Activated naive CD8-positive, alpha-beta T cell treated with anti-CD3 and anti-CD28 coated beads, Interleukin-2, amount 50 U/mL, for 24 hours (primary cell): ENCODE data around the gene PKD2.

Source experiments
- ATAC-seq: fragments of 150-1000 bp; cut with Tn5 transposase; one replicate; pipeline ENCODE4 v1.10.0; 2021
- DNase-seq: peaks from one replicate; pipeline ENCODE4 v3.0.0; 2021
- H3K27ac Mint-ChIP-seq: one replicate; pipeline ENCODE4 v1.8.0; 2021; ENCODE audit warnings: mild to moderate bottlenecking, mixed read lengths
- H3K27me3 Mint-ChIP-seq: one replicate; pipeline ENCODE4 v1.8.0; 2021; ENCODE audit warnings: mixed read lengths
- H3K36me3 Mint-ChIP-seq: one replicate; pipeline ENCODE4 v1.8.0; 2021; ENCODE audit warnings: low read depth, mixed read lengths
- H3K4me1 Mint-ChIP-seq: one replicate; pipeline ENCODE4 v1.8.0; 2021; ENCODE audit warnings: mixed read lengths
- H3K4me3 Mint-ChIP-seq: one replicate; pipeline ENCODE4 v1.8.0; 2021; ENCODE audit warnings: mild to moderate bottlenecking, moderate library complexity, mixed read lengths
- H3K9me3 Mint-ChIP-seq: one replicate; pipeline ENCODE4 v1.8.0; 2021; ENCODE audit warnings: mixed read lengths

The PKD2 gene

DNA sequence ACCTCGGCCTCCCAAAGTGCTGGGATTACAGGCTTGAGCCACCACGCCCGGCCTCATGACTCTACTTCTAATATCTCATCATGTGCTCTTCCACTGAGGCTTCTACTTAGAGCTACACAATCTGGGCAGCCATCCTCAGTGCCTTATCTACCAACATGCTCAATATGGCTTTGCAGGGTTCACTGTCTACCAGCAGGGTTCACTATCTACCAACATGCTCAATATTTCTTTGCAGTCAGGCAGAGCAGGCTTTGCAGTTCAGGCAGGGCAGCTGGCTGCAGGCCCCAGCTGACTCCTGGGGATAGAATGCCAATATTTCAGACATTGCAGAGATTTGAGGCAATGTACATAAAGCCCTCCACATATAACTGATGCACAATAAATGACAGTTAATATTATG is 47.5 kb downstream of the PKD2 start:
- H3K27ac Mint-ChIP-seq: no peak overlapping the region
- DNase-seq (no peak), ATAC-seq (no peak)
- H3K4me3 Mint-ChIP-seq: no peak overlapping the region
- no peaks in the 10 kb centered on the region for H3K36me3 Mint-ChIP-seq
- no peaks in the 10 kb centered on the region for H3K9me3 Mint-ChIP-seq
- no peaks in the 10 kb centered on the region for H3K4me1 Mint-ChIP-seq
- no peaks in the 10 kb centered on the region for H3K27me3 Mint-ChIP-seq

GRCh38 chr4:88058295-88058694 is 50.9 kb downstream of the PKD2 start:
- H3K9me3 Mint-ChIP-seq: no peaks in the 10 kb centered on the region
- no peak for DNase-seq
- no peaks in the 10 kb centered on the region for H3K27me3 Mint-ChIP-seq
- H3K27ac Mint-ChIP-seq: no peak overlapping the region
- ATAC-seq: no peak
- no peak overlapping the region for H3K4me3 Mint-ChIP-seq
- H3K36me3 Mint-ChIP-seq: no peaks in the 10 kb centered on the region
- H3K4me1 Mint-ChIP-seq: no peaks in the 10 kb centered on the region

GRCh38 chr4:88059766-88060165 is 52.3 kb downstream of the PKD2 start:
- Mint-ChIP-seq H3K9me3 (no peaks in the 10 kb centered on the region), H3K4me3 (no peak overlapping the region)
- no peak for ATAC-seq

GRCh38 chr4:88060431-88060830 is 53.0 kb downstream of the PKD2 start:
- Mint-ChIP-seq H3K4me1 (no peaks in the 10 kb centered on the region), H3K4me3 (no peak overlapping the region), H3K27ac (no peak overlapping the region), H3K27me3 (no peaks in the 10 kb centered on the region), H3K36me3 (peaks cover 2% of the 10 kb centered on the region), H3K9me3 (no peaks in the 10 kb centered on the region)
- ATAC-seq (no peak), DNase-seq (no peak)

More at GRCh38 chr4:88059766-88060165, 52.3 kb downstream of the PKD2 start:
- Mint-ChIP-seq H3K36me3 (peaks cover 1% of the 10 kb centered on the region), H3K27me3 (no peaks in the 10 kb centered on the region), H3K27ac (no peak overlapping the region), H3K4me1 (no peaks in the 10 kb centered on the region)
- no peak for DNase-seq

DNA sequence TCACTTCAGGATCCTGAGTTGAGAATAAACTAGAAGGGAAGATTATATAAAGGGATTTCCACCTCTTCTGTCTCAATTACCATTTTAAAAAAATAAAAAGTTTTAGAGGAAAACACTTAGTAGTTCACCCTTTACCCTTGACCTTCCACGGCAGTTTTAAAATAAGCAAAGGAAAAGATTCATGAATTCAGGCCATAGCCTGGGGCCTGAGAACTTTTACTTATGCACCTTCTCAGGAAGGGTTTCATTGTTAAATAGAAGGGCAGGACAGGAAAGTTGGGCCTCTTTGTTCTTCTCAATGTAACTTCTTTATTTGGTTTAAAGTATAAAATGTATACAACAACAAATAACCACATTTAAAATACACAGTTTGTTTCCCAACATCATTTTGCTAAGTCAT is 54.9 kb downstream of the PKD2 start:
- DNase-seq: no peak
- ATAC-seq: no peak
- Mint-ChIP-seq H3K4me3 (no peak overlapping the region), H3K27me3 (no peaks in the 10 kb centered on the region), H3K36me3 (peaks cover 14% of the 10 kb centered on the region), H3K4me1 (no peaks in the 10 kb centered on the region), H3K27ac (no peak overlapping the region), H3K9me3 (no peaks in the 10 kb centered on the region)

DNA sequence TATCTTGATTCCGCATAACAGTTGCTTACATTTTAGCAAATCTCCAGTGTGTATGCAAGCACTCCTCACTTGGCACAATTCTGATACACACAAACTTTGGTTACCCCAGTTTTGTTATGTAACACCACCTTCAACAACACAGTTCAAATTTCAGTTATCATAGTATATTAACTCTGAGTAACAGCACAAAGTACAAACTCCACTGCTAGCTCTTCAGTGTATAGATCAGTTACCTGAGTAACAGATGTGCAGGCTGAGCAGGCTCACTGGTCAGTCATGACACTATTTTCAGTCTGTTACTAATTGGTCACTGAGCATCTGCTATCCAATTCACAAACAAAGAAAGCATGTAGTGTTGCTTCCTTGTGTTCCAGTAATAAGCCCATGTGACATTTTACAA is 55.4 kb downstream of the PKD2 start:
- H3K9me3 Mint-ChIP-seq: no peaks in the 10 kb centered on the region
- peaks cover 19% of the 10 kb centered on the region for H3K36me3 Mint-ChIP-seq
- ATAC-seq (no peak), DNase-seq (no peak)
- no peak overlapping the region for H3K4me3 Mint-ChIP-seq
- no peaks in the 10 kb centered on the region for H3K27me3 Mint-ChIP-seq
- no peak overlapping the region for H3K27ac Mint-ChIP-seq
- no peaks in the 10 kb centered on the region for H3K4me1 Mint-ChIP-seq

DNA sequence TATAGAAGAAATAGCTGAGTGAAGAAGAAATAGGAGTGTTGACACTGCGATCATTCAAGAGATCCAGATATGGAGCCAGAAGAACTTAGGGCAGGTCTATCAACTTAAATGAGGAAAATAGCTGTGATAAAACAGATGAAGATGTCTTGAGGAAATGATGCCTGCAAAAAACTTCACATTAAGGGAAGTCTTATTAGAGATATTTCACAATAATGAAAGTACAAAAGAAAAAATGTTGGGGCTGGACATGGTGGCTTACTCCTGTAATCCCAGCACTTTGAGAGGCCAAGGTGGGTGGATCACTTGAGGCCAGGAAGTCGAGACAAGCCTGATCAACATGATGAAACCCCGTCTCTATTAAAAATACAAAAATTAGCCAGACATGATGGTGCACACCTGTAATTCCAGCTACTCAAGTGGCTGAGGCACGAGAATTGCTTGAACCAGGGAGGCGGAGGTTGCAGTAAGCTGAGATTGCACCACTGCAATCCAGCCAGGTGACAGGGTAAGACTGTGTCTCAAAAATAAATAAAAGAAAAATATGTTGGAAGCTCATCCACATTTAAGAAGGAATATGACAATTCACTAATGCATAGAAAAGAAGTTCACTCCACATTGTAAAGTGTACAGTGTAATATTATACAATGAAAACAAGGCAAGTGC is 56.3 kb downstream of the PKD2 start:
- H3K27me3 Mint-ChIP-seq: no peaks in the 10 kb centered on the region
- H3K36me3 Mint-ChIP-seq: peaks cover 26% of the 10 kb centered on the region
- ATAC-seq (no peak), DNase-seq (no peak)
- H3K27ac Mint-ChIP-seq: no peak overlapping the region
- no peak overlapping the region for H3K4me3 Mint-ChIP-seq
- H3K9me3 Mint-ChIP-seq: peaks cover 4% of the 10 kb centered on the region
- H3K4me1 Mint-ChIP-seq: no peaks in the 10 kb centered on the region

- H3K36me3 Mint-ChIP-seq: peaks cover 31% of the 10 kb centered on the region
- no peak for ATAC-seq
- DNase-seq: no peak
- no peak overlapping the region for H3K4me3 Mint-ChIP-seq
- H3K4me1 Mint-ChIP-seq: no peaks in the 10 kb centered on the region
- H3K9me3 Mint-ChIP-seq: peaks cover 4% of the 10 kb centered on the region
- H3K27ac Mint-ChIP-seq: no peak overlapping the region
- no peaks in the 10 kb centered on the region for H3K27me3 Mint-ChIP-seq
Measured at GRCh38 chr4:88064410-88064809, 57.0 kb downstream of the PKD2 start.

DNA sequence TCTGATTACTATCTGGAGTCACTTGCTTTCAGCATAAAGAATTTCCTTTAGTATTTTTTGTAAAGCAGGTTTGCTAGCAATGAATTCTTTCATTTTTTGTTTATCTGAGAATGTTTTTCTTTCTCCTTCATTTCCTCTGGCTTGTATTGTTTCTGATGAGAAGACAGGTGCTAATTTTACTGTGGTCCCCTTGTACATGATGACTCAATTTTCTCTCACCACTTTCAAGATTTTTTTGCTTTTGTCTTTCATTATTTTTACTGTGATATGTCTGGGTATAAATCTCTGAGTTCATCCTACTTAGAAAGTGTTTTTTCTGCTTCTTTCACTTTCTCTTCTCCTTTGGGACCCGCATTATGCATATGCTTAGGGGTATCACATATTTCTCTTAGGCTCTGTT is 62.6 kb downstream of the PKD2 start:
- no peak overlapping the region for H3K4me3 Mint-ChIP-seq
- H3K27ac Mint-ChIP-seq: no peak overlapping the region
- DNase-seq (no peak), ATAC-seq (no peak)
- H3K36me3 Mint-ChIP-seq: peaks cover 62% of the 10 kb centered on the region
- no peaks in the 10 kb centered on the region for H3K4me1 Mint-ChIP-seq
- H3K27me3 Mint-ChIP-seq: no peaks in the 10 kb centered on the region
- peaks cover 15% of the 10 kb centered on the region for H3K9me3 Mint-ChIP-seq

DNA sequence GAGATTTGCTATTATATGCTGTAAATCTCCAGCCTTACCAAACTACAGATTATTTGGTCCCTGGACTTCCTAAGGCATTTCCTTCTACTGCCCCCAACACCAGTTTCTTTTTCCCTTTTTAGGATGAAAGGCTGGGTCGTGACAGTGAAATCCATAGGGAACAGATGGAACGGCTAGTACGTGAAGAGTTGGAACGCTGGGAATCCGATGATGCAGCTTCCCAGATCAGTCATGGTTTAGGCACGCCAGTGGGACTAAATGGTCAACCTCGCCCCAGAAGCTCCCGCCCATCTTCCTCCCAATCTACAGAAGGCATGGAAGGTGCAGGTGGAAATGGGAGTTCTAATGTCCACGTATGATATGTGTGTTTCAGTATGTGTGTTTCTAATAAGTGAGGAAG is 67.9 kb downstream of the PKD2 start:
- DNase-seq (no peak), ATAC-seq (no peak)
- Mint-ChIP-seq H3K27ac (no peak overlapping the region), H3K4me3 (no peak overlapping the region), H3K27me3 (no peaks in the 10 kb centered on the region), H3K36me3 (peaks cover 33% of the 10 kb centered on the region), H3K9me3 (peaks cover 11% of the 10 kb centered on the region), H3K4me1 (no peaks in the 10 kb centered on the region)

DNA sequence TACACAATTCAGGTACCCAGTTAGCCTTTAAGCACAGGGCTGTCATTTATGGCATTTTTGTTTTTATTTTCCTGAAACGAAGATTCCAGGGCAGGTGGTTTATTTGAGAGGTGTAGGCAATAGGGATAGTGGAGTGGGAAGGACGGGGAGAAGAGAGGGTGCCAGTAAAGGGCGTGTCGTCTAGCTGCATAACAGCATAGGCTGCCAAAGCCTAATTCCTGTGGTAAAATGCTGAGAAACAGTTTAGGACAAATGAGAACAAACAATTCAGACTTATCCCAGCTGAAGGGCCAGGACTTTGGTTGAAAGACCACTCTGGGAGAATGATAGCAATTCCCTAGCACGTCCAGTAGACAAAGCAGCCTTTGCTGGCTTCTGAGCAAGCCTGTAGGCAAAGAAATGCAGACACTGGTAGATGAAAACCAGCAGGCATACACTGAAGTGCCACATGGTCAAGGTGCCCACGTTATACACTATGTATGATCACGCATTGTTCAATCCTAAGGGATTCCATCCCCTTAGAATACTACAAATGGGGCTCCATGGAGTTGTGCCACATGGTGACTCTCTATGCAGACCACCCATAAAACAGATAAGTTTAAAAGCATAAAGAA is 70.6 kb downstream of the PKD2 start:
- no peak for ATAC-seq

GRCh38 chr4:88078579-88078978 is 71.1 kb downstream of the PKD2 start:
- no peaks in the 10 kb centered on the region for H3K9me3 Mint-ChIP-seq
- peaks cover 12% of the 10 kb centered on the region for H3K36me3 Mint-ChIP-seq
- no peak overlapping the region for H3K27ac Mint-ChIP-seq
- ATAC-seq (no peak), DNase-seq (no peak)
- no peaks in the 10 kb centered on the region for H3K27me3 Mint-ChIP-seq
- H3K4me3 Mint-ChIP-seq: no peak overlapping the region
- no peaks in the 10 kb centered on the region for H3K4me1 Mint-ChIP-seq

More for the DNA sequence above, 70.6 kb downstream of the PKD2 start:
- Mint-ChIP-seq H3K27ac (no peak overlapping the region), H3K27me3 (no peaks in the 10 kb centered on the region), H3K4me3 (no peak overlapping the region), H3K36me3 (peaks cover 12% of the 10 kb centered on the region), H3K9me3 (no peaks in the 10 kb centered on the region), H3K4me1 (no peaks in the 10 kb centered on the region)
- no peak for DNase-seq

GRCh38 chr4:88080626-88081025 is 73.2 kb downstream of the PKD2 start:
- DNase-seq (no peak), ATAC-seq (no peak)
- Mint-ChIP-seq H3K4me3 (no peak overlapping the region), H3K27me3 (no peaks in the 10 kb centered on the region), H3K27ac (no peak overlapping the region), H3K9me3 (no peaks in the 10 kb centered on the region), H3K36me3 (peaks cover 5% of the 10 kb centered on the region), H3K4me1 (no peaks in the 10 kb centered on the region)

DNA sequence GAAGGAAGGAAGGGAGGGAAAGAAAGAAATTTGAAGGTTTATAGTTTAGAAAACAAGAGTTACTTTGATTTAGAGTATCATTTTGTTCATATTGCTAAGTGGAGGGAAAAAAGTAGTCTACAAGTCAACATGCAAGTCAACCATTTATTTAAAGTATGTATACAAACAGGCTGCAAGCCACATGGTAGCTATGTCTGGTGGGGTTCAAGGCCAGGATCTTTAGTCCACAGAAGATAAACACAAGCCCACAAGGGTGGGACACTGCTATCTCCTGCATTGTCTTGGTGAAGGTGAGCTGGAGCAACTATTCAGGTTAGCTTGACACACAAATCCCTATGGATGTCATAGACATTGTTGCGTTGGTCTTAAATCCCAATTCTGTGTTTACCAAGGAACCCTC is 79.6 kb downstream of the PKD2 start:
- Mint-ChIP-seq H3K27ac (no peak overlapping the region), H3K36me3 (no peaks in the 10 kb centered on the region), H3K9me3 (no peaks in the 10 kb centered on the region), H3K4me1 (no peaks in the 10 kb centered on the region), H3K4me3 (no peak overlapping the region), H3K27me3 (no peaks in the 10 kb centered on the region)
- DNase-seq (no peak), ATAC-seq (no peak)

DNA sequence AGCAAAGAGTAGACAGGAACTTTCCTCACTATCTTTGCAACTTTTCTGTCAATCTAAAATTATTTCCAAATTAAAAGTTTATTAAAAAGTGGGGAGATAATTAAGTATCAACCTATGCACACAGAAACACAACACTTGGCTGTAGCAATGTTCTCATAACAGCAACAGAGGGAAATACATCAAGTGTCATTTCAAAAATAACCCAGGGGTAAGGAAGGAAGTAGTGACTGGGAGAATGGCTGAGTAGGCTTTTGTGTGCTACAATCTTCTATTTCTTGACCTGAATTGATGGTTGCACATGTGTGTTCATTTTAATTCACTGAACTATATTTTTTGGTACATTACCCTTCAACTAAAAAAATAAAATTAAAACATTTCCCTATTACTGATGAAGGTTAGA is 83.5 kb downstream of the PKD2 start:
- H3K27me3 Mint-ChIP-seq: no peaks in the 10 kb centered on the region
- H3K36me3 Mint-ChIP-seq: no peaks in the 10 kb centered on the region
- ATAC-seq (no peak), DNase-seq (no peak)
- H3K4me1 Mint-ChIP-seq: no peaks in the 10 kb centered on the region
- H3K27ac Mint-ChIP-seq: no peak overlapping the region
- no peaks in the 10 kb centered on the region for H3K9me3 Mint-ChIP-seq
- no peak overlapping the region for H3K4me3 Mint-ChIP-seq

DNA sequence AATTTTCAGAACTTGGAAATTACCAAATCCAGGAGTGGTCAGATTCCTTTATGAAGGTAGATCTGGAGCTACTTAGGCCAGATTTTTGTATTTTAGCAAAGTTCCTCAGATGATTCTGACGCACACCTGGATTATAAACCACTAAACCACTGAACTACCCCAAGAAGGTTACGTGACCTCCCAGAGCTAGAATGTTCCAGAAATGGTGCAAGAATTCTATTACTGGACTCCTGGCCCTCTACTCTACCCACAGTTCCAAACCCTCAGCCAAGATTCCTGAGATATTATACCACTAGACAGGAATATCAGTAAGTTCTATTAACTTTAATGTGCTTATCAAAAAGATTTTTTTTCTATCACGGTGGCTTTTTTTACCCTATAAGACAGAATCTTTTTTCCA is 83.9 kb downstream of the PKD2 start:
- DNase-seq: no peak
- H3K27me3 Mint-ChIP-seq: no peaks in the 10 kb centered on the region
- no peak overlapping the region for H3K27ac Mint-ChIP-seq
- H3K4me3 Mint-ChIP-seq: no peak overlapping the region
- no peaks in the 10 kb centered on the region for H3K4me1 Mint-ChIP-seq
- H3K9me3 Mint-ChIP-seq: no peaks in the 10 kb centered on the region
- H3K36me3 Mint-ChIP-seq: no peaks in the 10 kb centered on the region
- no peak for ATAC-seq
